NCI-H2029 treated with DMSO at 0.1 percent for 48 hours (cell line): ENCODE data around the gene LIX1L.
"Not testable (repeated sequence)": the region's sequence is repeated elsewhere in the genome, so short reads cannot be mapped to it uniquely, and the experiment has no call there.

Experiments used
- DNase-seq: peaks from one replicate; lab custom pipeline; 2025; lab: John Stamatoyannopoulos, UW

The LIX1L gene

GRCh38 chr1:145936247-145936646 is 21.6 kb downstream of the LIX1L start:
- no peak for DNase-seq

DNA sequence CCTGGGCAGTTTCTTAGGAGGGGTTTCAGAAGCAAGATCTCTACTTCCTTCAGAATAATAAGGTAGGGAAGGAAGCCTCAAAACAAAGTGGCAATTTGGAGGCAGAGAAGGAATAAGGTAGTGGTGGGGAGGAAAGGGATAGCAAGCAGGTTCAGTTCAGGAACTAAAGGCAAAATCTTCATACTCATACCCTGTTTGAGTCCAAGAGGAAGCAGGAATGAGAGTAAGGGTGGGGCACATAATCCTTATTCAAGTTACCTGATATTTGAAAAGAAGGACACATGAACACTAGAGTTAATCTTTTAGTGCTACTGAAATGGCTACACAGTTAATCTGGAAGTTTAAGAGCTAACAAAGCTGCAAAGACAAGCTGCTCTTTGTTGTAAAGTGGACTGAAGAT is 22.1 kb downstream of the LIX1L start:
- no peak for DNase-seq

GRCh38 chr1:145932522-145933009 is 25.3 kb downstream of the LIX1L start:
- not testable (repeated sequence) for DNase-seq

- DNase-seq: no peak
These were observed 29.7 kb downstream of the LIX1L start for GRCh38 chr1:145927916-145928643.

DNA sequence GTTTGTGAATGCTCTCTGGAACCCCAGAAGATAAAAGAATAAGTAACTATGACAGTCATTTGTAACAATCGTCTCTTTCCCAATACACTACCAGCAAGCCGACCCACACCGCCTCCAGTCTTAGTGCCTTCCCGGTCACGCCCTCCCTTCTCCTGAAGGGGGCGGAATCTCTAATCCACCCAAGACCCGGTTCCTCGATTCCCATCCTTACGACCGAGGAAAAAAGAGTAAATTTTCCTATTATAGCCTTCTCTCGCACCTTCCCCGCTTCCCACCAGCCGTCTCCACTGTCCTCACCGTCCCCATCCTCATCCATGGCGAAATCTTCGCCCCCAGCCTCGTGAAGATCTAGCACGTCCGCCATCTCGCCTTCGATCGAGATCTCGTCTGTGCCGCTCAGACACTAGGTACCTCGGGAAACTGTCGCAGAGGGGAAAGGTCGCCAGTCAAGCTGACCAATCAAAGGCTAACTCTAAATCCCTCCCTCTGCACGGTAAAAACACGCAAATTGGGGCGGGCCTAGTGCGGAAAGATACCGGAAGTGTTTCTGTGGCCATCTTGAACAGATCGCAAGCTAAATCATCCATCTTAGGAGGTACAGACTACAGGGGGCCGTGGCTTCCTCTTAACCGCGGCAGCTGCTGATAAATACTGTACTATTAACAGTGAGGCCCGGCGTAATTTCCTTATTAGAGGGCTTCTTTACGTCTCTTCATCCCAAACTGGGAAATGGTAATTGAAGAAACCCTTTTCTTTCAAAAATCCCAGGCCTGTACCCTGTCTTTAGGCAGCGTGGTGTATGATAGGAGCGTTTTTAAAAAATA is 30.5 kb downstream of the LIX1L start, which contains the start of gene RBM8A:
RBM8A (minus strand) TSS at position 422 of the 824 bp plus-strand sequence; CDS start at position 364, 58 bp downstream.
- peak; percentile 98 for DNase-seq

- DNase-seq: no peak
These were observed 31.1 kb downstream of the LIX1L start for GRCh38 chr1:145926686-145927062.

GRCh38 chr1:145922266-145922665 is 35.6 kb downstream of the LIX1L start:
- DNase-seq: no peak

DNA sequence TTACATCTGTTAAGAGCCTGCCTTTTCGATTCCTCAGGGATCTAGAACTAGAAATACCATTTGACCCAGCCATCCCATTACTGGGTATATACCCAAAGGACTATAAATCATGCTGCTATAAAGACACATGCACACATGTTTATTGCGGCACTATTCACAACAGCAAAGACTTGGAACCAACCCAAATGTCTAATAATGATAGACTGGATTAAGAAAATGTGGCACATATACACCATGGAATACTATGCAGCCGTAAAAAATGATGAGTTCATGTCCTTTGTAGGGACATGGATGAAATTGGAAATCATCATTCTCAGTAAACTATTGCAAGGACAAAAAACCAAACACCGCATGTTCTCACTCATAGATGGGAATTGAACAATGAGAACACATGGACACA is 37.5 kb downstream of the LIX1L start:
- not testable (repeated sequence) for DNase-seq

DNA sequence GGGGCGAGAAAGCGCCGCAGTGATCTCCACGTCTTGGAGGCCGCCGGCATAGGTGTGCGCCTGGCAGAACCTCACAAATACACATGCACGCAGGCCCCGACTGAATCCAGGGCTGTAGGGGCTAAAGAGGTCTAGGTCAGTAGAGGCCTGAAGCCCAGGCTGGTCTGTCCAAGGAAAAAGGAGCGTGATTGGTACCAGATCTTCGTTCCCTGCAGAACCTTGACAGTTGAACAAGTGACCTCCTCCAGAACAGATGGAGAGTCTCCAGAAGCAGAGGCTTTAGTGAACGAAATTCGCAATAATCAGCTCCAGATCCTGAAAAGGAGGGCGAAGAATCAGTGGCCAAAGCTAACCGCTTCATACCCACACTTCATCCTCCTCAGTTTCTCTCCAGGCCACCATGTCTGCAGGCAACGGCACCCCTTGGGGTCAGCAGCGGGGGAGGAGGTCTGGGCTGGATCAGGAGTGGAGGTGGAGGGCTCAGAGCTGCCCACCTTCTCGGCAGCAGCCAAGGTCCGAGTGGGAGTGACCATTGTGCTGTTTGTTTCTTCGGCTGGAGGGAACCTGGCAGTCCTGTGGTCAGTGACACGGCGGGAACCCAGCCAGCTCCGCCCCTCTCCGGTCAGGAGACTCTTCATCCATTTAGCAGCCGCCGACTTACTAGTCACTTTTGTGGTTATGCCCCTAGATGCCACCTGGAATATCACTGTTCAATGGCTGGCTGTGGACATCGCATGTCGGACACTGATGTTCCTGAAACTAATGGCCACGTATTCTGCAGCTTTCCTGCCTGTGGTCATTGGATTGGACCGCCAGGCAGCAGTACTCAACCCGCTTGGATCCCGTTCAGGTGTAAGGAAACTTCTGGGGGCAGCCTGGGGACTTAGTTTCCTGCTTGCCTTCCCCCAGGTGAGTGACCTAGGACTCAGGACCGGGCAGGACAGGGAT is 38.6 kb downstream of the LIX1L start:
- DNase-seq: no peak

GRCh38 chr1:145918144-145918991 is 39.4 kb downstream of the LIX1L start, which contains the start of gene PEX11B:
PEX11B (minus strand) TSS chr1:145918717; CDS start chr1:145918688, 29 bp downstream.
- DNase-seq: peak; percentile 57

GRCh38 chr1:145917595-145917994 is 40.2 kb downstream of the LIX1L start:
- DNase-seq: no peak

GRCh38 chr1:145916745-145917144 is 41.1 kb downstream of the LIX1L start:
- DNase-seq: no peak

DNA sequence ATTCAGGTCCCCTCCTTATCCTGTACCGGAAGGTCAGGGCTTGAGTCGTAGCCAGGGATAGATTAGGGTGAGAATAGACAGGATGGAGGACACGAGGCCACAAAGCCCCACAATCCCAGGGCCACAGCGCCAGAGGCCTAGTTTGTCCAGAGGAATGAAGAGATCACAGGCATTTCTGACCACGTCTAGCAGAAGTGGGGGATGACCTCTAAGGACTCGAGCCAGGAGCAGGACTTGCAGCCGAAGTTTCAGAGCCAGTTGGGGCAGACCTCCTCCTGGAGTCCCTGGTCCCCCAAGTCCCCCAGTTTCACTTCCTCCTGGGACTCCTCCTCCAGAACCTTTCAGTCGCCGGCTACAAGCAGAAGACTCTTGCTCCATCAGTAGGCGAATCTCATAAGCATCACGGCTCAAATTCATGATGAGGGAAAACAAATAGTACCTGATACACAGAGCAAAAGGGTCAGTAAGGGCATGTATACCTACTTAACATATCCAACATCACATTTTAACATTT is 45.6 kb downstream of the LIX1L start:
- no peak for DNase-seq

DNA sequence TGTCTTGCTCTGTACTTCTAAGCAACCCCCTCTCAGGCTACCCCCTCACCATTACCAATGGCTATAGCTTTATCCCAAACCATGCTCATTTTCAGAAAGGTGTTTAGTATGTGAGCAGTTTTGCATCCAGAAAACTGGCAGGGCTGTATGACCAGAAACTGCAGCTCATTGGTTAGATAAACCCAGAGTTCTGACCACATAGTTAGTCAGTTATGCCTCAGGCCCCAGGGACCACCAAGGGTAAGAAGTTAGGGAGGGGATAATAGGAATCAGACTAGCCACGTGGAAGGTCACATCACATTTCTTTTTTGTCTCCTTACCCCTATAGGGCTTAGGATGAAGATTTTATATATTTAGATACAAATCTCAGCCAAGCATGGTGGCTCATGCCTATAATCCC is 49.2 kb downstream of the LIX1L start:
- no peak for DNase-seq

DNA sequence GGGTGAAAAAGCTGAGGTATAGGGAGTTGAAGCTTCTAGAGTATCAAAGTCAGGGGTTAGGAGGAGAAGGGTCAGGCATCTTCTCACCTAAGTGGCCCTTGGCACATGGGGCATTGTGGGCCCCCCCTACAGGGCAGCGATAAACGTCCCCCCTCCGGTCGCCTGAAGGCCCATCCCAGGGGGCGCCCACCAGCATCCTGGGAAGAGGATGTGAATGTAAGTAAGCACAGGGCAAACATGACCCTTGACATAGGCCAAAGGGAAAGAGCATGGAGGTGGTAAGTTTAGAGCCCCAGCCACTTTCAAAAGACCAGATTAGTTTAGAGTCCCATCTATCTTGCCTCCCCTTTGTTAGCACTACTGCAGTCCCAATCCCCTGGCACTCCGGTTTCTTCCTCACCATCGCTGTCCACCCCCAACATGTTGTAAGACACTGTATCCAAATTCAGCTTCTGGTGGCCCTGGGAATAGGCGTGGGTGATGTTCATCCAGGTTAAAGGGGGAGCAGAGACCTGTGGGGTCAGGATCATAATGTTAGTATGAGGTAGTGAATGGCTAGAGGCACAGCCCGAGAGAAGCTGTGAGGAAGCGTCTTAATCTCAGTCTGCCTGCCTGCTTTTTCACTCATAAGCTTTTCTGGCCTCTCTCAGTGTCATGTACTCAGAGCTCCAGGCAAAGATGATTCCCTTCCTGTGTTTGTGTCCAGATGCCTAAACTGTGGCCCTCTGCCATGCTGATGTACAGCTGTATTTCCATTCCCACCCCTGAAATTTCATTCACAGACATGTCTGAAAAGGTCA is 50.7 kb downstream of the LIX1L start:
- no peak for DNase-seq

GRCh38 chr1:145901312-145902021 is 56.4 kb downstream of the LIX1L start:
- DNase-seq: no peak

- no peak for DNase-seq
These were observed 59.1 kb downstream of the LIX1L start for GRCh38 chr1:145898756-145899155.

GRCh38 chr1:145897969-145898368 is 59.8 kb downstream of the LIX1L start:
- no peak for DNase-seq

DNA sequence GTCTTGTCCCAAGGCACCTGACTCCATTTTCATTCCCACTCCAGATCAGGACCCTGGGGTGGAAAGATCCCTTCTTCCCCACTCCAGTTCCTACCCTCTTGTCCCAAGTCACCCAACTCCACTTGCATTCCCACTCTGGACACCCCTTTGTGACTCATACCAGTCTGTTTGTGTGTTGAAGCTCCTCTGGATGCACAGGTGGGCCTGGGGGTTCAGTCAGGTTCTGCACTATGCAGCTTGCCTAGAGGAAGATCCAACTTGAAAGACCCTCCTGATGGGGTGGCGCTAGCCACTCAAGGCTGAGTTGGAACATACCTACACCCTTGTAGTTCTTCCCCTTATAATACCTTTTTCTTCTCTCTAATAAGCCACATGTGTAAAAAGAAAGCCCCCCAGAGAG is 62.3 kb downstream of the LIX1L start:
- DNase-seq: no peak
